ENCODE data around the gene CACNA1I.

Gene CACNA1I

DNA sequence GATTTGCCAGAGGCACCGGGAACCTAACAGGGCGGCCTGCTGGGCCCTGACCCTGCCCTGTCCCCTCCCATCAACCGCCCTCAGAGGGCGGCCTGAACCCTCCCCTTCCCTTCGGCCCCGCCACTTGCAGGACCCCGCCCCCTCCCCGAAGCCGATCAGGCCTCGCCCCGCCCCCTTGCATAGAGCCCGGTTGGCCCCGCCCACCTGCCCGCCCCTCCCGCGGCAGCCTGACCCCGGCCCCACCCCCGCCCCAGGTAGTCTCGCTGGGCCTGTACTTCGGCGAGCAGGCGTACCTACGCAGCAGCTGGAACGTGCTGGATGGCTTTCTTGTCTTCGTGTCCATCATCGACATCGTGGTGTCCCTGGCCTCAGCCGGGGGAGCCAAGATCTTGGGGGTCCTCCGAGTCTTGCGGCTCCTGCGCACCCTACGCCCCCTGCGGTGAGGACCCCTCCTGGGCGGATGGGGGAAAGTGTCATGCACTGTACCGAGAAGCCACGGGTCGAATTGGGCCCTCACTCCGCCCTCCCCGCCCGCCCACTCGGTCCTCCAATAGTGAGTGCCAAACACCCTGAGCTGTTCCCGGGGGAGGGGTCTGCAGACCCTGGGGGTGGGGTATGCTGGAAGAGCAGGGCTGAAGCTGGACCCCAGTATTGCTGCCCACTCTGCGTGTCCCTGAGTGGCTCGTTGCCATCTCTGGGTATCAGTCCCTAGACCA lies 94.1 kb downstream of the CACNA1I start:
- peaks cover 67% of the 10 kb centered on the region for H3K27me3 Mint-ChIP-seq

GRCh38 chr22:39665229-39665628 lies 94.7 kb downstream of the CACNA1I start:
- peaks cover 62% of the 10 kb centered on the region for H3K27me3 Mint-ChIP-seq
- peaks cover 15% of the 10 kb centered on the region for H3K4me1 Mint-ChIP-seq
- H3K36me3 Mint-ChIP-seq = no peaks in the 10 kb centered on the region
- no peak overlapping the region for H3K4me3 Mint-ChIP-seq
- H3K27ac Mint-ChIP-seq = no peak overlapping the region
- no peak for ATAC-seq
- no peaks in the 10 kb centered on the region for H3K9me3 Mint-ChIP-seq

More for the DNA sequence above, 94.1 kb downstream of the CACNA1I start:
- H3K27ac Mint-ChIP-seq = no peak overlapping the region
- ATAC-seq = no peak
- no peaks in the 10 kb centered on the region for H3K9me3 Mint-ChIP-seq
- peaks cover 15% of the 10 kb centered on the region for H3K4me1 Mint-ChIP-seq
- no peak overlapping the region for H3K4me3 Mint-ChIP-seq
- H3K36me3 Mint-ChIP-seq = no peaks in the 10 kb centered on the region

- Mint-ChIP-seq H3K4me3 (no peak overlapping the region), H3K27me3 (peaks cover 55% of the 10 kb centered on the region), H3K27ac (no peak overlapping the region), H3K36me3 (no peaks in the 10 kb centered on the region), H3K4me1 (peaks cover 15% of the 10 kb centered on the region), H3K9me3 (peaks cover 3% of the 10 kb centered on the region)
- ATAC-seq = no peak
Observed at GRCh38 chr22:39665661-39666431, 95.3 kb downstream of the CACNA1I start.

DNA sequence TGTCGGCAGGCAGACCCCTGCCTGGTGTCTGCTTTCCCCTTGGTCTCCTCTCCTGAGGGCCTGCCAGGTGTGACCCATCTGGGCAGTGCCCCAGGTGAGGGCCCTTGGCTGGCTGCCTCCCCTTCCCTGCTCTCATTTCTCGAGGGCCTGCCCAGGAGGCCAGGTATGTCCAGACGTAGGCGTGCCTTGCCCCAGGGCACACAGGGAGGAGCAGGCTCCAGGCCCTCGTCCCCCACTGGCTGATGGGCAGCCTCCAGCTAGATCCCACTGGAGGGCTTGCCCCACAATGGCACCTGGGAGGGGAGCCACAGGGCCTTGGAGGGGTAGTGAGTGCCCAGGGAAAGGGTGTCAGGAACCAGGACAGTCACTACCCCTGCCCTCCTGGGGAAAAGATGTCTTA lies 95.9 kb downstream of the CACNA1I start:
- Mint-ChIP-seq H3K27me3 (peaks cover 49% of the 10 kb centered on the region), H3K4me1 (peaks cover 15% of the 10 kb centered on the region), H3K4me3 (no peak overlapping the region), H3K27ac (no peak overlapping the region), H3K36me3 (peaks cover 4% of the 10 kb centered on the region), H3K9me3 (peaks cover 7% of the 10 kb centered on the region)
- no peak for ATAC-seq

DNA sequence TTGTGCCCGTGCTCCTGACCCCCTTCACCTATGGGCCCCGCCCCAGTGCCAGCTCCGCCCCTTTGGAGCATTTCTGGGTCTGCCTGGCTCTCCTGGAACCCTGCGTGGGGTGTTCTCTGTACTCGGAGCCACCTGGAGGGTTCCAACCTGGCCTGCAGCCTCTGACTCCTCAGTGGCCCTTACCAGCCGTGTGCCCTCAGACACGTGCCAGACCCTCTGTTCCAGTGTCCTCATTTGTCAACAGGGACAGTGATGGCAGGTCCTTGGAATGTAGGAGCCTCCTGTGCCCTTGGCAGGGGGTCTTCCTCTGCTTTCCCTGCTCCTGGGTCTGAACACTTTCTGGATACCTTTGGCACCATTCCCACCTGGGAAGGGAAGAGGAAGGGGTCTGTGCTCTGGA lies 96.4 kb downstream of the CACNA1I start:
- no peak for ATAC-seq
- H3K27me3 Mint-ChIP-seq = peaks cover 46% of the 10 kb centered on the region
- H3K36me3 Mint-ChIP-seq = peaks cover 5% of the 10 kb centered on the region
- no peak overlapping the region for H3K27ac Mint-ChIP-seq
- H3K9me3 Mint-ChIP-seq = peaks cover 9% of the 10 kb centered on the region
- no peak overlapping the region for H3K4me3 Mint-ChIP-seq
- H3K4me1 Mint-ChIP-seq = peaks cover 15% of the 10 kb centered on the region

- Mint-ChIP-seq H3K36me3 (peaks cover 5% of the 10 kb centered on the region), H3K4me1 (no peaks in the 10 kb centered on the region), H3K4me3 (no peak overlapping the region)
Observed at GRCh38 chr22:39669432-39669831, 98.9 kb downstream of the CACNA1I start.

DNA sequence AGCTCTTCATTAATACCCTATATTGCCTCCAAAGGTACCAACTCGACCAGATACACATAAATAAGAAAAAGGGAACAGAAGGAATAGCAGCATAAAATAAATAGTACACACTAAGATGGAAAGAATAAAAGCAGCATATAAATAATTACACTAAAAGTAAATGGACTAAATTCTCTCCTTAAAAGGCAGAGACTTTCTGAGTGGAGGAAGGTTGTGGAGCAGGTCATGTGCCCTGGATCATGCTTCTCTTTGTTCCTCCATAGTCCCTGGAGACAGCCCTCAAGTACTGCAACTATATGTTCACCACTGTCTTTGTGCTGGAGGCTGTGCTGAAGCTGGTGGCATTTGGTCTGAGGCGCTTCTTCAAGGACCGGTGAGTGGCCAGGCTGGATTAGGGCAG lies 101.4 kb downstream of the CACNA1I start:
- ATAC-seq = no peak
- Mint-ChIP-seq H3K27me3 (peaks cover 25% of the 10 kb centered on the region), H3K4me1 (no peaks in the 10 kb centered on the region), H3K9me3 (peaks cover 17% of the 10 kb centered on the region), H3K4me3 (no peak overlapping the region), H3K27ac (no peak overlapping the region), H3K36me3 (peaks cover 5% of the 10 kb centered on the region)

More at GRCh38 chr22:39669432-39669831, 98.9 kb downstream of the CACNA1I start:
- H3K27ac Mint-ChIP-seq = no peak overlapping the region
- peaks cover 30% of the 10 kb centered on the region for H3K27me3 Mint-ChIP-seq
- H3K9me3 Mint-ChIP-seq = peaks cover 17% of the 10 kb centered on the region
- no peak for ATAC-seq

DNA sequence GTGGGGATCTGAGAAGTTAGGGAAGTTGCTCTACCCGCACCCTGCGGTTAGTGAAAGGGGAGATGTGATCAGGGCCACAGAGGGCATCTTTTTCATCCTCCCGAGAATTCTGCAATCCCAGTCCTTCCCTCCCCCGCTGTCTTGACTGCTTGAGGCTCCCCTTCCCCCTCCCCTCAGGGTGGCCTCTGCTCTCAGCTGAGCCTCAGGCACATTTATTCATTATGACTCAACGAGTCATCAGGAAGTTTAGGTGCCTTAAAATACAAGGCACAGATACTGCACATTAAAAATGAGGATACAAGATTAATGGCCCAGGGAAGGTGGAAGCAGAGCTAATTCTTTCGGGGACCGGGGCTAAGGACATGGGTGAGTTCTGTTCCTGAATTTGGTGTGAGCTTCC lies 104.0 kb downstream of the CACNA1I start:
- Mint-ChIP-seq H3K27ac (no peak overlapping the region), H3K27me3 (peaks cover 20% of the 10 kb centered on the region), H3K4me1 (no peaks in the 10 kb centered on the region), H3K36me3 (peaks cover 5% of the 10 kb centered on the region), H3K4me3 (no peak overlapping the region), H3K9me3 (peaks cover 17% of the 10 kb centered on the region)
- no peak for ATAC-seq

DNA sequence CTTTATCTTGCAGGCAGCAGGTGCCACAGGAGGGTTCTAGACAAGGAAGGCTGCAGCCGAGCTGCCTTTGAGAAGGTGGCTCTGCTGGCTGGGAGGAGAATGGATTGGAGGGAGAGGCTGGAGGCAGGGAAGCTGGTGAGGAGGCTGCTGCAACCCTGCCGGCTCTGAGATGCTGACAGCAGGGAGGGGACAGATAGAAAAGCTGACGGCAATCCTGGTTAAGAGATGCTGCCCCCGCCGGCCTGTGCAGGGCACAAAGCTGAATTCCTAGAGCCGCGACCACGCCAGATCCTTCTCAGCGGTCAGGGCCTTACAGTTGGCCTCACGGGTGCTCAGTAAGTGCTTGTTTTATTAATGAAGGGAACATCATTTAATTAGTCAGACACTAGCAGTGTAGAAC lies 105.4 kb downstream of the CACNA1I start:
- H3K36me3 Mint-ChIP-seq = peaks cover 5% of the 10 kb centered on the region
- peaks cover 31% of the 10 kb centered on the region for H3K27me3 Mint-ChIP-seq
- no peaks in the 10 kb centered on the region for H3K4me1 Mint-ChIP-seq
- no peak overlapping the region for H3K27ac Mint-ChIP-seq
- peaks cover 14% of the 10 kb centered on the region for H3K9me3 Mint-ChIP-seq
- no peak for ATAC-seq
- H3K4me3 Mint-ChIP-seq = no peak overlapping the region

- H3K27me3 Mint-ChIP-seq = peaks cover 51% of the 10 kb centered on the region
- H3K9me3 Mint-ChIP-seq = peaks cover 2% of the 10 kb centered on the region
- H3K4me3 Mint-ChIP-seq = no peak overlapping the region
- H3K36me3 Mint-ChIP-seq = no peaks in the 10 kb centered on the region
- H3K4me1 Mint-ChIP-seq = no peaks in the 10 kb centered on the region
- no peak overlapping the region for H3K27ac Mint-ChIP-seq
- ATAC-seq = no peak
Observed at GRCh38 chr22:39677967-39678366, 107.4 kb downstream of the CACNA1I start.

DNA sequence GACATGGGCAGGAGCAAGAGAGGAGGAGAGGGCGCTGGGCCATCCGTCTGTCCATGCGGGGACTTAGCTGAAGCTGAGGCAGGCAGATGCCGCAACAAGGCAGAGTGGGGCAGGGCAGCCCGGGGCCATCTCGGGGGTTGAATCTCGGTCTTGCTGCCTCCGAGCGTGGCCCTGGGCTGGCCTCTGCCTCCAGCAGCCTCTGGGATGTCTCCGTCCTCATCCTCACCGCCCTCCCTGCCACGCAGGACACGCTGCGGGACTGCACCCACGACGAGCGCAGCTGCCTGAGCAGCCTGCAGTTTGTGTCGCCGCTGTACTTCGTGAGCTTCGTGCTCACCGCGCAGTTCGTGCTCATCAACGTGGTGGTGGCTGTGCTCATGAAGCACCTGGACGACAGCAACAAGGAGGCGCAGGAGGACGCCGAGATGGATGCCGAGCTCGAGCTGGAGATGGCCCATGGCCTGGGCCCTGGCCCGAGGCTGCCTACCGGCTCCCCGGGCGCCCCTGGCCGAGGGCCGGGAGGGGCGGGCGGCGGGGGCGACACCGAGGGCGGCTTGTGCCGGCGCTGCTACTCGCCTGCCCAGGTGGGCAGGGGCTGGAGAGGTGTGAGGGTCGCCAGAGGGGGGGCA lies 108.4 kb downstream of the CACNA1I start:
- Mint-ChIP-seq H3K4me1 (no peaks in the 10 kb centered on the region), H3K27me3 (peaks cover 58% of the 10 kb centered on the region), H3K4me3 (no peak overlapping the region), H3K27ac (no peak overlapping the region), H3K9me3 (no peaks in the 10 kb centered on the region), H3K36me3 (no peaks in the 10 kb centered on the region)
- ATAC-seq = no peak

GRCh38 chr22:39679652-39680051 lies 109.1 kb downstream of the CACNA1I start:
- Mint-ChIP-seq H3K4me3 (no peak overlapping the region), H3K9me3 (no peaks in the 10 kb centered on the region), H3K36me3 (no peaks in the 10 kb centered on the region), H3K4me1 (peaks cover under 1% of the 10 kb centered on the region), H3K27me3 (peaks cover 62% of the 10 kb centered on the region), H3K27ac (no peak overlapping the region)
- no peak for ATAC-seq

- Mint-ChIP-seq H3K4me1 (peaks cover 6% of the 10 kb centered on the region), H3K36me3 (no peaks in the 10 kb centered on the region), H3K27me3 (peaks cover 66% of the 10 kb centered on the region), H3K9me3 (no peaks in the 10 kb centered on the region), H3K27ac (no peak overlapping the region), H3K4me3 (no peak overlapping the region)
- ATAC-seq = no peak
Observed at GRCh38 chr22:39680486-39680885, 109.9 kb downstream of the CACNA1I start.

- Mint-ChIP-seq H3K4me3 (no peak overlapping the region), H3K4me1 (peaks cover 6% of the 10 kb centered on the region), H3K9me3 (no peaks in the 10 kb centered on the region), H3K27ac (no peak overlapping the region), H3K36me3 (no peaks in the 10 kb centered on the region), H3K27me3 (peaks cover 62% of the 10 kb centered on the region)
- no peak for ATAC-seq
Observed at GRCh38 chr22:39681038-39681861, 110.7 kb downstream of the CACNA1I start.

DNA sequence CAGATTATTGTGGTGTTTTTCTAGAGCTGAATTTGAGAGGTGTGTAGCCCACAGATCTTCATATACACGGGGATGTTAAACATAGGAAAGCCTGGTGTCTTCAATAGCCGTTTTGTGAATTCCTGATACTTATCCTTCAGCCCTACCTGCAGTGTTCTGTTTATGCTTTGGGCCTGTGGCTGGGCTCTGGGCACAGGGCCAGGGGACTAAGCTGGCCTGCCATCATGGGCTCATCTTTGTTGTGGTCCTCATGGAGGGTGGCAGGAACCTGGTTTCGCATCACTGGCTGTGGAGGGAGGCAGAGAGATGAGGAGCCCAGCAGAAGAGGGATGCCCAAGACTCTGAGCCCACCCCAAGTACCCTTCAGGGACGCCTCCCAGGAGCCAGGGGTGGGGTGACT lies 112.4 kb downstream of the CACNA1I start:
- Mint-ChIP-seq H3K9me3 (no peaks in the 10 kb centered on the region), H3K36me3 (no peaks in the 10 kb centered on the region), H3K4me1 (peaks cover 6% of the 10 kb centered on the region), H3K27me3 (peaks cover 75% of the 10 kb centered on the region), H3K27ac (no peak overlapping the region), H3K4me3 (no peak overlapping the region)
- ATAC-seq = no peak
